C4-2B (cell line): ENCODE data around the gene PLOD1.

Experiments
- ZFX ChIP-seq: fragments of 450-650 bp; IDR thresholded peaks from 2 replicates; pipeline ENCODE4 v1.6.1; 2017
- TF ChIP-seq, protein P1 (sequence below): fragments of 450-650 bp; conservative IDR thresholded peaks from 2 replicates; pipeline ENCODE4 v1.5.1; 2017; ENCODE audit warnings: mild to moderate bottlenecking

DNA sequence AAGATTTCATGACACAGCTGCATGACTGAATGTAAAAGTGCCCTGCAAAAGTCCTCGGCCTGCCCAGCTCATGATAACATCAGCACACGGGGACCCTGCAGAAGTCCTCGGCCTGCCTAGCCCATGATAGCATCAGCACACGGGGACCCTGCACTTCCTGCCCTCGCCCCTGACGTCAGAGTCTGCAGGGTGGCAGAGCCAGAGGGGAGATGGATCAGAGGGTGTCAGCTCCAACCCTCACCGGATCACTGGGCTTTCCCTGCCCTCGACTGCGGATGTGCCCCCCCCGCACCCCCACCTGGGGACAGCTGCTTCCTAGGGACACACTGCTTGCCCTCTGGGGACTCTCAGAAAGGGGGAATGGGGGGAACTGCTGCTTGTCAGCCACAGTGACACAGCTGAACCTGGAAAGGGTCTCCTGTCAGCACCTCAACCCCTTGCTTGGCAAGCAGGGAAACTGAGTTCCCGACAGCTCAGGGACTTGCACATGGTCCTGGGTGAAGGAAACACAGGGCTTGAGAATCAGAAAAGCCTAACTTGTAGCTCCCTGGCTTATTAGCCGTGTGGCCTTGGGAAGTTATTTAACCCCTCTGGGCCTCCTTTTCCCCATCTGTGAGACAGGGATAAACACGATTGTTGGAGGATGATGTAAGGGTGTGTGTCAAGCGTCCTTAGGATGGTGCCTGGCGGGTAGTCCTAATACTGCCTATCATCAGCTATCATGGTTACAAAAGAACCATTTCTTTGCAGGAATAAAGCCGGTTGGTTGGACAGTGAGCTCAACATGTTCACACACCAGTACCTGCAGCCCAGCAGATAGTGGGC lies 76.4 kb downstream of the PLOD1 start:
- TF ChIP-seq, protein P1, sequence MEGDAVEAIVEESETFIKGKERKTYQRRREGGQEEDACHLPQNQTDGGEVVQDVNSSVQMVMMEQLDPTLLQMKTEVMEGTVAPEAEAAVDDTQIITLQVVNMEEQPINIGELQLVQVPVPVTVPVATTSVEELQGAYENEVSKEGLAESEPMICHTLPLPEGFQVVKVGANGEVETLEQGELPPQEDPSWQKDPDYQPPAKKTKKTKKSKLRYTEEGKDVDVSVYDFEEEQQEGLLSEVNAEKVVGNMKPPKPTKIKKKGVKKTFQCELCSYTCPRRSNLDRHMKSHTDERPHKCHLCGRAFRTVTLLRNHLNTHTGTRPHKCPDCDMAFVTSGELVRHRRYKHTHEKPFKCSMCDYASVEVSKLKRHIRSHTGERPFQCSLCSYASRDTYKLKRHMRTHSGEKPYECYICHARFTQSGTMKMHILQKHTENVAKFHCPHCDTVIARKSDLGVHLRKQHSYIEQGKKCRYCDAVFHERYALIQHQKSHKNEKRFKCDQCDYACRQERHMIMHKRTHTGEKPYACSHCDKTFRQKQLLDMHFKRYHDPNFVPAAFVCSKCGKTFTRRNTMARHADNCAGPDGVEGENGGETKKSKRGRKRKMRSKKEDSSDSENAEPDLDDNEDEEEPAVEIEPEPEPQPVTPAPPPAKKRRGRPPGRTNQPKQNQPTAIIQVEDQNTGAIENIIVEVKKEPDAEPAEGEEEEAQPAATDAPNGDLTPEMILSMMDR: no peak
- no peak for TF ChIP-seq ZFX
